GM12865 (cell line): ENCODE measurements around the gene FMO3.

Source experiments
- DNase-seq: peaks from one replicate; pipeline ENCODE4 v3.0.0; 2010; ENCODE audit warnings: low read depth
- H3K4me3 ChIP-seq: 2 replicates; pipeline ENCODE4 v1.5.1; 2011; ENCODE audit warnings: mild to moderate bottlenecking, low read depth, low read length, control low read depth
- TF ChIP-seq, protein P1 (sequence below): IDR thresholded peaks from 2 replicates; pipeline ENCODE4 v1.5.1; 2011; ENCODE audit warnings: low read length, control low read depth, low read depth, inconsistent platforms; ENCODE audit not compliant: insufficient read depth; ENCODE audit errors: missing control alignments

Gene FMO3

DNA sequence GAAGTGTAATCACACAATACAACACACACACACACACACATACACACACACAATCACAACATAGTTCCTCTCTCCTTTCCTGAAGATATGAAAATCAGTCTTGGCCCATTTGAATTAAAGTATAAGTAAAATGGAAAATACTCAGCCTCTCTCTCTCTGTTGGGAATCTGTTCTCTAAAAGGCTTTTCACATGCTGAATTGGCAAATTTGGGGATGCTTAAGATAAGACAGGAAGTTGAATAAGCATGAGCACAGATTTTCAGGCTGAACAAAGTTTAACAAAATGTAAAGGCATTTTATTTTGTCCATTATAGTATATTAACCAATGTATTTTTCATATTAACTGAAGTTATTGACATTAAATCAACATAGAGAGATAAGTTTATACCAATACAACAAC lies 70.7 kb downstream of the FMO3 start:
- TF ChIP-seq, protein P1, sequence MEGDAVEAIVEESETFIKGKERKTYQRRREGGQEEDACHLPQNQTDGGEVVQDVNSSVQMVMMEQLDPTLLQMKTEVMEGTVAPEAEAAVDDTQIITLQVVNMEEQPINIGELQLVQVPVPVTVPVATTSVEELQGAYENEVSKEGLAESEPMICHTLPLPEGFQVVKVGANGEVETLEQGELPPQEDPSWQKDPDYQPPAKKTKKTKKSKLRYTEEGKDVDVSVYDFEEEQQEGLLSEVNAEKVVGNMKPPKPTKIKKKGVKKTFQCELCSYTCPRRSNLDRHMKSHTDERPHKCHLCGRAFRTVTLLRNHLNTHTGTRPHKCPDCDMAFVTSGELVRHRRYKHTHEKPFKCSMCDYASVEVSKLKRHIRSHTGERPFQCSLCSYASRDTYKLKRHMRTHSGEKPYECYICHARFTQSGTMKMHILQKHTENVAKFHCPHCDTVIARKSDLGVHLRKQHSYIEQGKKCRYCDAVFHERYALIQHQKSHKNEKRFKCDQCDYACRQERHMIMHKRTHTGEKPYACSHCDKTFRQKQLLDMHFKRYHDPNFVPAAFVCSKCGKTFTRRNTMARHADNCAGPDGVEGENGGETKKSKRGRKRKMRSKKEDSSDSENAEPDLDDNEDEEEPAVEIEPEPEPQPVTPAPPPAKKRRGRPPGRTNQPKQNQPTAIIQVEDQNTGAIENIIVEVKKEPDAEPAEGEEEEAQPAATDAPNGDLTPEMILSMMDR, result no peak
- no peak overlapping the region for H3K4me3 ChIP-seq
- no peak for DNase-seq

DNA sequence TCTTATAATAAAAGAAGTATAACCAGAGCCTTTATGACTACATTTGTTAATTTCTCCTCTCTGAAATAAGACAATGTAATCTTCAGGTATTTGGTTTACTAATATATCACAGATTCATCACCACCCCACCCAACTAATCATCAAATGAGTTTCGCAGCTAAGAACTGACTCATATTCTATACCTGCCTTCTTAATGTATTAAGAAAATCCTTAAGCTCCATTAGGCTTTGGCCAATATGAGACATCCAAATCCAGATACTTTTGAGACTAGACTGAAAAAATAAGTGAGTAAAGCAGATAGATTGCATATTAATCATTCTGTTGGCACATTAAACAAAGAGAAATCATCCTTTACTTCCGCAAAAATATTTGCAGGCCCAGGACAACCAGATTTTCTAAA lies 75.7 kb downstream of the FMO3 start:
- no peak for DNase-seq
- H3K4me3 ChIP-seq, result no peak overlapping the region
- TF ChIP-seq, protein P1, result no peak
